Measurements from ENCODE around the gene ZNF213.
A peak's percentile ranks its signal among the peaks of the same experiment; 100 is the strongest.

Gene ZNF213

DNA sequence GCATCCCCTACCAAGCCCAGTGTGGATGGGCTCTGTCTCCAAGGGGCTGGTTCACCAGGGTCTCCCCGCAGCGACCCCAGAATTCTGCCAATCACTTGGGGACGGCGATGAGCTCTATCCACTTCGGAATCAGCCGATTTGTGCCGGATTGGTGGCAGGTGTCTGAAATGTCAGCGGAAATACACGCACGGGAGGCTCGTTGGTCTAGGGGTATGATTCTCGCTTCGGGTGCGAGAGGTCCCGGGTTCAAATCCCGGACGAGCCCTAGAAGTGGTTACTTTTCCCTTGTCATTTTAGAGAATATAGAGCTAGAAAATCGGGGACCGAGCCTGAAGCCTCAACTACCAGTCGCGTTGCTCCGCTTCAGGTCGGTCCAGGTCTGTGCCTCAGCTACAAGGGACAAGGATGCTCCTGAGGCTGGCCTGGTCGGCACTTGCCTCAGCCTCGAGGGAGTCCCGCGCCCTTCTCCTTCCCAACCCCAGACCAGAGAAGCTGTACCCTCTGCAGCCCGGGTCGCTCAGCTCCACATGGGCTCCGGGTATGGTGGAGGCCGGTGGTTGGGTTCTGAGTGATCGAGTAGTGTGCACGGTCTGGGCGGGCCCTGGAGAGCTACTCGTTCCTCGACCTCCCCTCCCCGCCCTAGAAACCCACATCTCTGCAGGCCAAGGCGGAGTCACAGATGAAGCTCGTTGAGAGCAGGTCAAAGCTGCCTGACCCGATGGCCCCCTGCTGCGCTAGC is 37.2 kb downstream of the ZNF213 start:
- no peak for TF ChIP-seq RARB (CRISPR knock-in tag; IDR thresholded peaks at IDR 0.05)
- TF ChIP-seq TOX (CRISPR knock-in tag; IDR thresholded peaks at IDR 0.05; ENCODE audit: borderline replicate concordance), result no peak
- no peak for TF ChIP-seq OSR1 (CRISPR knock-in tag; IDR thresholded peaks at IDR 0.05)
- TF ChIP-seq SNAI2 (CRISPR knock-in tag; IDR thresholded peaks at IDR 0.05), result no peak
- TF ChIP-seq ISL1 (CRISPR knock-in tag; IDR thresholded peaks at IDR 0.05), result no peak
- TF ChIP-seq ZC3H10 (CRISPR knock-in tag; IDR thresholded peaks at IDR 0.05), result no peak
- TF ChIP-seq ZNF70 (CRISPR knock-in tag; IDR thresholded peaks at IDR 0.05), result no peak
- no peak for TF ChIP-seq BACH2 (CRISPR knock-in tag; IDR thresholded peaks at IDR 0.05; ENCODE audit: borderline replicate concordance)
- TF ChIP-seq ZNF8 (CRISPR knock-in tag; IDR thresholded peaks at IDR 0.05), result no peak
- no peak for TF ChIP-seq ZFP3 (CRISPR knock-in tag; IDR thresholded peaks at IDR 0.05)
- no peak for TF ChIP-seq PPARA (CRISPR knock-in tag; IDR thresholded peaks at IDR 0.05; ENCODE audit: borderline replicate concordance)
- TF ChIP-seq, protein P1, sequence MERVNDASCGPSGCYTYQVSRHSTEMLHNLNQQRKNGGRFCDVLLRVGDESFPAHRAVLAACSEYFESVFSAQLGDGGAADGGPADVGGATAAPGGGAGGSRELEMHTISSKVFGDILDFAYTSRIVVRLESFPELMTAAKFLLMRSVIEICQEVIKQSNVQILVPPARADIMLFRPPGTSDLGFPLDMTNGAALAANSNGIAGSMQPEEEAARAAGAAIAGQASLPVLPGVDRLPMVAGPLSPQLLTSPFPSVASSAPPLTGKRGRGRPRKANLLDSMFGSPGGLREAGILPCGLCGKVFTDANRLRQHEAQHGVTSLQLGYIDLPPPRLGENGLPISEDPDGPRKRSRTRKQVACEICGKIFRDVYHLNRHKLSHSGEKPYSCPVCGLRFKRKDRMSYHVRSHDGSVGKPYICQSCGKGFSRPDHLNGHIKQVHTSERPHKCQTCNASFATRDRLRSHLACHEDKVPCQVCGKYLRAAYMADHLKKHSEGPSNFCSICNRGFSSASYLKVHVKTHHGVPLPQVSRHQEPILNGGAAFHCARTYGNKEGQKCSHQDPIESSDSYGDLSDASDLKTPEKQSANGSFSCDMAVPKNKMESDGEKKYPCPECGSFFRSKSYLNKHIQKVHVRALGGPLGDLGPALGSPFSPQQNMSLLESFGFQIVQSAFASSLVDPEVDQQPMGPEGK (CRISPR knock-in tag; IDR thresholded peaks at IDR 0.05; ENCODE audit: borderline replicate concordance), result no peak
- TF ChIP-seq ZNF565 (CRISPR knock-in tag; conservative IDR thresholded peaks at IDR 0.05; ENCODE audit: low read depth), result no peak
- TF ChIP-seq ZFP30 (CRISPR knock-in tag; IDR thresholded peaks at IDR 0.05), result no peak
- TF ChIP-seq, protein P2, sequence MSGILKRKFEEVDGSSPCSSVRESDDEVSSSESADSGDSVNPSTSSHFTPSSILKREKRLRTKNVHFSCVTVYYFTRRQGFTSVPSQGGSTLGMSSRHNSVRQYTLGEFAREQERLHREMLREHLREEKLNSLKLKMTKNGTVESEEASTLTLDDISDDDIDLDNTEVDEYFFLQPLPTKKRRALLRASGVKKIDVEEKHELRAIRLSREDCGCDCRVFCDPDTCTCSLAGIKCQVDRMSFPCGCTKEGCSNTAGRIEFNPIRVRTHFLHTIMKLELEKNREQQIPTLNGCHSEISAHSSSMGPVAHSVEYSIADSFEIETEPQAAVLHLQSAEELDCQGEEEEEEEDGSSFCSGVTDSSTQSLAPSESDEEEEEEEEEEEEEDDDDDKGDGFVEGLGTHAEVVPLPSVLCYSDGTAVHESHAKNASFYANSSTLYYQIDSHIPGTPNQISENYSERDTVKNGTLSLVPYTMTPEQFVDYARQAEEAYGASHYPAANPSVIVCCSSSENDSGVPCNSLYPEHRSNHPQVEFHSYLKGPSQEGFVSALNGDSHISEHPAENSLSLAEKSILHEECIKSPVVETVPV (CRISPR knock-in tag; IDR thresholded peaks at IDR 0.05), result no peak
- no peak for TF ChIP-seq ARNTL (CRISPR knock-in tag; IDR thresholded peaks at IDR 0.05; ENCODE audit: borderline replicate concordance, low read depth)
- TF ChIP-seq, protein P3, sequence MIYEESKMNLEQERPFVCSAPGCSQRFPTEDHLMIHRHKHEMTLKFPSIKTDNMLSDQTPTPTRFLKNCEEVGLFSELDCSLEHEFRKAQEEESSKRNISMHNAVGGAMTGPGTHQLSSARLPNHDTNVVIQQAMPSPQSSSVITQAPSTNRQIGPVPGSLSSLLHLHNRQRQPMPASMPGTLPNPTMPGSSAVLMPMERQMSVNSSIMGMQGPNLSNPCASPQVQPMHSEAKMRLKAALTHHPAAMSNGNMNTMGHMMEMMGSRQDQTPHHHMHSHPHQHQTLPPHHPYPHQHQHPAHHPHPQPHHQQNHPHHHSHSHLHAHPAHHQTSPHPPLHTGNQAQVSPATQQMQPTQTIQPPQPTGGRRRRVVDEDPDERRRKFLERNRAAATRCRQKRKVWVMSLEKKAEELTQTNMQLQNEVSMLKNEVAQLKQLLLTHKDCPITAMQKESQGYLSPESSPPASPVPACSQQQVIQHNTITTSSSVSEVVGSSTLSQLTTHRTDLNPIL (CRISPR knock-in tag; IDR thresholded peaks at IDR 0.05; ENCODE audit: low read depth), result no peak
- TF ChIP-seq, protein P4, sequence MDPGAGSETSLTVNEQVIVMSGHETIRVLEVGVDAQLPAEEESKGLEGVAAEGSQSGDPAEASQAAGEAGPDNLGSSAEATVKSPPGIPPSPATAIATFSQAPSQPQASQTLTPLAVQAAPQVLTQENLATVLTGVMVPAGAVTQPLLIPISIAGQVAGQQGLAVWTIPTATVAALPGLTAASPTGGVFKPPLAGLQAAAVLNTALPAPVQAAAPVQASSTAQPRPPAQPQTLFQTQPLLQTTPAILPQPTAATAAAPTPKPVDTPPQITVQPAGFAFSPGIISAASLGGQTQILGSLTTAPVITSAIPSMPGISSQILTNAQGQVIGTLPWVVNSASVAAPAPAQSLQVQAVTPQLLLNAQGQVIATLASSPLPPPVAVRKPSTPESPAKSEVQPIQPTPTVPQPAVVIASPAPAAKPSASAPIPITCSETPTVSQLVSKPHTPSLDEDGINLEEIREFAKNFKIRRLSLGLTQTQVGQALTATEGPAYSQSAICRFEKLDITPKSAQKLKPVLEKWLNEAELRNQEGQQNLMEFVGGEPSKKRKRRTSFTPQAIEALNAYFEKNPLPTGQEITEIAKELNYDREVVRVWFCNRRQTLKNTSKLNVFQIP (CRISPR knock-in tag; IDR thresholded peaks at IDR 0.05; ENCODE audit: borderline replicate concordance, low read depth), result no peak
- ATAC-seq, result peak; percentile 62

DNA sequence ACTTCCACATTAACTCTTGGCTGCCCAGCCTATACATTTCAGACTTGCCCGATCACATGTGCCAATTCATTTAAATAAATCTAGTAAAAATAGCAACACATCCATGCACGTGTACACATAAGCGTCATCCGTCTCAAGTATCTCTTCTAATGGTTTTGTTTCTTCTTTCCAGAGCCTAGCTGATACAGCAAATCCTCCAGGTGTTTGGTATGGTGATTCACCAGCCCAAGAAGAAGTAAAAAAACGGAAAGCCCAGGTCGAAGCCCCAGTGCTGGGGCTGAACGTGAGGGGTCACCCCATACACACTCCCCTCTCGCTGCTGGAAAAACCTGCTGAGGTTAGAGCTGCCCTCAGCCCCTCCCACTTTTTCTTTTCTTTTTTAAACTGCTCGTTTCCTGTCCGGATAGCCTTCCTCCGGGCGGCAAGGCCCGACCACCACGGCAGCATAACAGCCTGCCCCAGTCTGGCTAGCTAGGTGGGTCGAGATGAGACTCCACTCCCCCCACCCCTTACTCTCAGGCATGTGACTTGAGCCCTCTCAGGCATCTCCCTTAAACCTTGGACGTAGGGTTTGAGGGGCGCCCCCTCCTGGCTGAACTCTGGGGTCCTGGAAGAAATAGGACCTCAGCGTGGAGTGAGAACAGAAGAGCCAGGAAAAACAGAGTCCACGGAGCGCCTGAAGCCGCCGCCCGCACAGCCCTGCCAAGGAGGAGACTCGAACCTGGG is 39.2 kb downstream of the ZNF213 start:
- peak; percentile 17 for ATAC-seq
- TF ChIP-seq, protein P3 (CRISPR knock-in tag; IDR thresholded peaks at IDR 0.05; ENCODE audit: low read depth), result no peak
- no peak for TF ChIP-seq ZFP30 (CRISPR knock-in tag; IDR thresholded peaks at IDR 0.05)
- TF ChIP-seq, protein P5, sequence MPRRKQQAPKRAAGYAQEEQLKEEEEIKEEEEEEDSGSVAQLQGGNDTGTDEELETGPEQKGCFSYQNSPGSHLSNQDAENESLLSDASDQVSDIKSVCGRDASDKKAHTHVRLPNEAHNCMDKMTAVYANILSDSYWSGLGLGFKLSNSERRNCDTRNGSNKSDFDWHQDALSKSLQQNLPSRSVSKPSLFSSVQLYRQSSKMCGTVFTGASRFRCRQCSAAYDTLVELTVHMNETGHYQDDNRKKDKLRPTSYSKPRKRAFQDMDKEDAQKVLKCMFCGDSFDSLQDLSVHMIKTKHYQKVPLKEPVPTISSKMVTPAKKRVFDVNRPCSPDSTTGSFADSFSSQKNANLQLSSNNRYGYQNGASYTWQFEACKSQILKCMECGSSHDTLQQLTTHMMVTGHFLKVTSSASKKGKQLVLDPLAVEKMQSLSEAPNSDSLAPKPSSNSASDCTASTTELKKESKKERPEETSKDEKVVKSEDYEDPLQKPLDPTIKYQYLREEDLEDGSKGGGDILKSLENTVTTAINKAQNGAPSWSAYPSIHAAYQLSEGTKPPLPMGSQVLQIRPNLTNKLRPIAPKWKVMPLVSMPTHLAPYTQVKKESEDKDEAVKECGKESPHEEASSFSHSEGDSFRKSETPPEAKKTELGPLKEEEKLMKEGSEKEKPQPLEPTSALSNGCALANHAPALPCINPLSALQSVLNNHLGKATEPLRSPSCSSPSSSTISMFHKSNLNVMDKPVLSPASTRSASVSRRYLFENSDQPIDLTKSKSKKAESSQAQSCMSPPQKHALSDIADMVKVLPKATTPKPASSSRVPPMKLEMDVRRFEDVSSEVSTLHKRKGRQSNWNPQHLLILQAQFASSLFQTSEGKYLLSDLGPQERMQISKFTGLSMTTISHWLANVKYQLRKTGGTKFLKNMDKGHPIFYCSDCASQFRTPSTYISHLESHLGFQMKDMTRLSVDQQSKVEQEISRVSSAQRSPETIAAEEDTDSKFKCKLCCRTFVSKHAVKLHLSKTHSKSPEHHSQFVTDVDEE (CRISPR knock-in tag; IDR thresholded peaks at IDR 0.05), result no peak
- no peak for TF ChIP-seq ISL1 (CRISPR knock-in tag; IDR thresholded peaks at IDR 0.05)
- TF ChIP-seq, protein P4 (CRISPR knock-in tag; IDR thresholded peaks at IDR 0.05; ENCODE audit: borderline replicate concordance, low read depth), result no peak
- TF ChIP-seq ARNTL (CRISPR knock-in tag; IDR thresholded peaks at IDR 0.05; ENCODE audit: borderline replicate concordance, low read depth), result no peak
- no peak for TF ChIP-seq TCF4 (CRISPR knock-in tag; IDR thresholded peaks at IDR 0.05; ENCODE audit: borderline replicate concordance)
- no peak for TF ChIP-seq ZFP3 (CRISPR knock-in tag; IDR thresholded peaks at IDR 0.05)
- TF ChIP-seq SNAI2 (CRISPR knock-in tag; IDR thresholded peaks at IDR 0.05), result no peak
- TF ChIP-seq ZC3H10 (CRISPR knock-in tag; IDR thresholded peaks at IDR 0.05), result no peak
- no peak for TF ChIP-seq ZNF70 (CRISPR knock-in tag; IDR thresholded peaks at IDR 0.05)
- TF ChIP-seq, protein P2 (CRISPR knock-in tag; IDR thresholded peaks at IDR 0.05), result no peak
